Neural cell (in vitro differentiated cells): ENCODE results near the gene DPH1.

Experiments
- EP300 ChIP-seq: fragments of 450-650 bp; conservative IDR thresholded peaks from 2 replicates; pipeline ENCODE4 v1.6.1; 2014; ENCODE audit warnings: antibody characterized with exemption, mild to moderate bottlenecking, moderate library complexity; ENCODE audit not compliant: poor library complexity, severe bottlenecking
- EZH2 ChIP-seq: fragments of 200-600, 300-800 bp; shearing (Covaris generic), sonication (generic); IDR thresholded peaks from 2 replicates; pipeline ENCODE4 v1.6.1; 2014; ENCODE audit warnings: antibody characterized with exemption, low read length, borderline replicate concordance, mild to moderate bottlenecking; ENCODE audit not compliant: insufficient read depth, poor library complexity, severe bottlenecking
- MXI1 ChIP-seq: fragments of 450-650 bp; conservative IDR thresholded peaks from 2 replicates; pipeline ENCODE4 v1.6.1; 2014; ENCODE audit warnings: antibody characterized with exemption, mild to moderate bottlenecking; ENCODE audit not compliant: poor library complexity, severe bottlenecking
- POLR2AphosphoS5 ChIP-seq: IDR thresholded peaks from 2 replicates; pipeline ENCODE4 v1.6.1; 2012
- SMC3 ChIP-seq: fragments of 450-650 bp; conservative IDR thresholded peaks from 2 replicates; pipeline ENCODE4 v1.6.1; 2014; ENCODE audit warnings: antibody characterized with exemption, mild to moderate bottlenecking, moderate library complexity; ENCODE audit not compliant: poor library complexity
- TF ChIP-seq, protein P1 (sequence below): fragments of 450-650 bp; IDR thresholded peaks from 2 replicates; pipeline ENCODE4 v1.5.1; 2014; ENCODE audit warnings: antibody characterized with exemption, mild to moderate bottlenecking, moderate library complexity; ENCODE audit not compliant: poor library complexity, severe bottlenecking
- TF ChIP-seq, protein P2 (sequence below): IDR thresholded peaks from 2 replicates; pipeline ENCODE4 v1.6.1; 2012; ENCODE audit warnings: borderline replicate concordance

DNA sequence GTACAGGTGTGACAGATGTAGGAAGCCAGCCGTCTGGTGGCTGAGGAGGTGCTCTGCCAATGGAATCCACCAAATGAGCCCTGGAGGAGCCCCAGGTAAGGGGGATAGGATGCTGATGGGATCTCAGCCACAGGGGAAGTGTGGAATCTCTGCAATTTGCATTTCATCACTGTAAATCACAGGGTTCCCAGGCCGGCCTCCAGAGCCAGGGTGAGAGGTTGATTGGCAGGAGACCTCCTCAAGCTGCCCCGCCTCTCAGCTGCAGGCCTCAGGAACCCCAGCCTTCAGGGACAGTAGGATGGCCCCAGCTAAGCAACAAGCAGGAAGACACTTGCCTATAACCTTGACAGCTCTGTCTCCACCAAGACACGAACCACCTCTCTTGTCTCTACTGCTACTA lies 44.3 kb upstream of the DPH1 start:
- no peak for TF ChIP-seq EP300
- TF ChIP-seq, protein P1, sequence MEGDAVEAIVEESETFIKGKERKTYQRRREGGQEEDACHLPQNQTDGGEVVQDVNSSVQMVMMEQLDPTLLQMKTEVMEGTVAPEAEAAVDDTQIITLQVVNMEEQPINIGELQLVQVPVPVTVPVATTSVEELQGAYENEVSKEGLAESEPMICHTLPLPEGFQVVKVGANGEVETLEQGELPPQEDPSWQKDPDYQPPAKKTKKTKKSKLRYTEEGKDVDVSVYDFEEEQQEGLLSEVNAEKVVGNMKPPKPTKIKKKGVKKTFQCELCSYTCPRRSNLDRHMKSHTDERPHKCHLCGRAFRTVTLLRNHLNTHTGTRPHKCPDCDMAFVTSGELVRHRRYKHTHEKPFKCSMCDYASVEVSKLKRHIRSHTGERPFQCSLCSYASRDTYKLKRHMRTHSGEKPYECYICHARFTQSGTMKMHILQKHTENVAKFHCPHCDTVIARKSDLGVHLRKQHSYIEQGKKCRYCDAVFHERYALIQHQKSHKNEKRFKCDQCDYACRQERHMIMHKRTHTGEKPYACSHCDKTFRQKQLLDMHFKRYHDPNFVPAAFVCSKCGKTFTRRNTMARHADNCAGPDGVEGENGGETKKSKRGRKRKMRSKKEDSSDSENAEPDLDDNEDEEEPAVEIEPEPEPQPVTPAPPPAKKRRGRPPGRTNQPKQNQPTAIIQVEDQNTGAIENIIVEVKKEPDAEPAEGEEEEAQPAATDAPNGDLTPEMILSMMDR, result no peak
- TF ChIP-seq EZH2, result no peak
- TF ChIP-seq POLR2AphosphoS5, result no peak
- TF ChIP-seq MXI1, result no peak
- TF ChIP-seq, protein P2, sequence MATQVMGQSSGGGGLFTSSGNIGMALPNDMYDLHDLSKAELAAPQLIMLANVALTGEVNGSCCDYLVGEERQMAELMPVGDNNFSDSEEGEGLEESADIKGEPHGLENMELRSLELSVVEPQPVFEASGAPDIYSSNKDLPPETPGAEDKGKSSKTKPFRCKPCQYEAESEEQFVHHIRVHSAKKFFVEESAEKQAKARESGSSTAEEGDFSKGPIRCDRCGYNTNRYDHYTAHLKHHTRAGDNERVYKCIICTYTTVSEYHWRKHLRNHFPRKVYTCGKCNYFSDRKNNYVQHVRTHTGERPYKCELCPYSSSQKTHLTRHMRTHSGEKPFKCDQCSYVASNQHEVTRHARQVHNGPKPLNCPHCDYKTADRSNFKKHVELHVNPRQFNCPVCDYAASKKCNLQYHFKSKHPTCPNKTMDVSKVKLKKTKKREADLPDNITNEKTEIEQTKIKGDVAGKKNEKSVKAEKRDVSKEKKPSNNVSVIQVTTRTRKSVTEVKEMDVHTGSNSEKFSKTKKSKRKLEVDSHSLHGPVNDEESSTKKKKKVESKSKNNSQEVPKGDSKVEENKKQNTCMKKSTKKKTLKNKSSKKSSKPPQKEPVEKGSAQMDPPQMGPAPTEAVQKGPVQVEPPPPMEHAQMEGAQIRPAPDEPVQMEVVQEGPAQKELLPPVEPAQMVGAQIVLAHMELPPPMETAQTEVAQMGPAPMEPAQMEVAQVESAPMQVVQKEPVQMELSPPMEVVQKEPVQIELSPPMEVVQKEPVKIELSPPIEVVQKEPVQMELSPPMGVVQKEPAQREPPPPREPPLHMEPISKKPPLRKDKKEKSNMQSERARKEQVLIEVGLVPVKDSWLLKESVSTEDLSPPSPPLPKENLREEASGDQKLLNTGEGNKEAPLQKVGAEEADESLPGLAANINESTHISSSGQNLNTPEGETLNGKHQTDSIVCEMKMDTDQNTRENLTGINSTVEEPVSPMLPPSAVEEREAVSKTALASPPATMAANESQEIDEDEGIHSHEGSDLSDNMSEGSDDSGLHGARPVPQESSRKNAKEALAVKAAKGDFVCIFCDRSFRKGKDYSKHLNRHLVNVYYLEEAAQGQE, result no peak
- TF ChIP-seq SMC3, result no peak
